EH (cell line): ENCODE results near the gene KIF7.
A peak's percentile ranks its signal among the peaks of the same experiment; 100 is the strongest.

ENCODE experiments used
- DNase-seq: peaks from one replicate; pipeline ENCODE4 v3.0.0-alpha.2; 2015; ENCODE audit warnings: low read depth

The KIF7 gene

GRCh38 chr15:89670971-89671560 lies 15.8 kb upstream of the KIF7 start:
- no peak for DNase-seq

- DNase-seq = no peak
These were observed 14.7 kb upstream of the KIF7 start for GRCh38 chr15:89669941-89670340.

DNA sequence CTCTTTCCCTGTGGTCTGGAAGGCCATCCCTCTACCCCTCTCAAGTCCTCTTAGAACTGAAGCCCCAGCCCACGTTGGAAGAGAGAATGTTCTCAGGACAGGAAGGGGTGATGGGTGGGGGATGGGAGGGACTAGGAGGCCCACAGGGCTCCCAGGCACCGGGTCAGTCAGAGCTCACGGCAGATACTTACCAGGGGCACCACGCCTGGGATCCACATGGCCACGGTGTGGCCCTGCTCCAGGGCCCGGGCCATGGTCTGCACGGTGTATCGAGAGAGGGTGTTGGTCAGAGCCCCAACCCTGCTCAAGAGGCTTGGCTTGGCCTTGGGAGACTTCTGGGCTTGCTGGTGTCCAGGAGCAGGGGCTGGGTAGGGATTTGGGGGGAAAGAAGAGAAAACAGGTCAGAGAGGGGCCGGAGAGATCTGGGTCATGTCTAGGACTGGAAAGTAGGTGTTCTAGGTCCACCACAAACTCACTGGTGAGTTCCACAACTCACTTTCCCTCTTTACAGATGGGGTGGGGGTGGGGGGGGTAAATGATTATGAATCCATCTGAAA lies 14.1 kb upstream of the KIF7 start:
- DNase-seq = no peak

DNA sequence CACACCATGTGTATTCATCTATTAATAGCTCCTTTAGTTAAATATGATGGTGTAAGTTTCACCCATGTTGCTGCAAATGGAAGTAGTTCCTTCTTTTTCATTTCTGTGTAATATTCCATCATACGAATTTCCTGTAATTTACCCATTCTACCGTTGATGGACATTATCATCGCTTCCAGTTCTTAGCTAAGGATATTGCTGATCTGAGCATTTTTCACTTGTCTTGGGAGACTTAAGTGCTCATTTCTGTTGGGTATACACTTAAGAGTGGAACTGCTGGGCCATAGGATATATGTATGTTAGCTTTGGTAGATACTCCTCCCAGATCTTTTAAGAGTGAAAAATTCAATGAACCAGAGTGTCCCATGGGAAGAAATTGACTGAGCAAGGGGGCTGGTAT lies 12.9 kb upstream of the KIF7 start:
- no peak for DNase-seq

DNA sequence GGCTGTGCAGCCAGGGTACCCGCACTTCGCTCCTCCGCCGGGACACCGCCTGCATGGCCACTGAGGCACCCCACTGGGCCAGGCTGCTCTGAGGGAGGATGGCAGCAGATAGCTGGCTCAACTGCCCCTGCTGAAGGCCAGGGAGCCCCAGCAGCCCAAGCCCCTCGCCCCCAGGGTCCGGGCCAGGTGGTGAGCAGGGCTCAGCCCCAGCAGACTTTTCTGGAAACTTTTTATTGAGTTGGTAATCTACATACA lies 12.4 kb upstream of the KIF7 start:
- no peak for DNase-seq

DNA sequence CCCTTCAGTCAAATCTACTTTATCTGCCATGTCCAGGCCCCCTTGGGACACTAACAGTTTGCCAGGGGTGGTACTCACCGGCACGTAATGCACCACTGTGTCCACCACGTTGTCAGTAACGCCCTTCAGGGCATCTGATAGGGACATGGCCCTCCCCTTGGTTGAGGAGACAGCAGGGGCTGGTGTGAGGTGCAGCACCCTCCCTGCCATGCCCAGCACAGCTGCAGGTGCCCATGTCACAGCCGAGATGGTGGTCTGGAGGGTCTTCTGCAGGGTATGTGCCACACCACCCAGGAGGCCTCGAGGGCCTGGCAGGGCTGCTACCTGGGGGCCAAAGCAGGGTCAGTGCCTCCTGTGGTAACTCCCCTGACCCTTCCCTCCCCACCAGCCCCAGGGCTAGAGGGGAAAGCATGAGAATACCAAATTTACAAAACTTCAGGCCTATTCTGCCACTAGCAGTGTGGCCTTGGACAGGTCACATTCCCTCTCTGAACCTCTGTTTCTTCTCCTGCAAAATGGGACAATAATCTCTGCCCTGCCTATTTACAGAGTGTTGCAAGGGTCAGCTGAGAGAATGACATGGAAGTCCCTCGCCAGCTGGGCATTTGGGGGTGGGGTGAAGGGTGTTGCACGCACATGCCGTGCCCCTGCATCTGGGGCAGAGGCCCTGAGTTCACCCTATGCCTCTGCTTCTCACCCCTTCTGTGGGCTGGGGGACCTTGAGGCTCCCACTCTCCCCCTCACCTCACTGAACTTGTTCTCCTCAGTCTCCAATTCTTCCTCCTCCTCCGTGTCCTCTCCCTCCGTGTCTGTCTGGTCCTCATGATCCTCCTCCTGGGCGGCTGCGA lies 11.8 kb upstream of the KIF7 start:
- DNase-seq = no peak

GRCh38 chr15:89666184-89666857 lies 11.1 kb upstream of the KIF7 start:
- no peak for DNase-seq

GRCh38 chr15:89665449-89666181 lies 10.3 kb upstream of the KIF7 start:
- peak; percentile 72 for DNase-seq

DNA sequence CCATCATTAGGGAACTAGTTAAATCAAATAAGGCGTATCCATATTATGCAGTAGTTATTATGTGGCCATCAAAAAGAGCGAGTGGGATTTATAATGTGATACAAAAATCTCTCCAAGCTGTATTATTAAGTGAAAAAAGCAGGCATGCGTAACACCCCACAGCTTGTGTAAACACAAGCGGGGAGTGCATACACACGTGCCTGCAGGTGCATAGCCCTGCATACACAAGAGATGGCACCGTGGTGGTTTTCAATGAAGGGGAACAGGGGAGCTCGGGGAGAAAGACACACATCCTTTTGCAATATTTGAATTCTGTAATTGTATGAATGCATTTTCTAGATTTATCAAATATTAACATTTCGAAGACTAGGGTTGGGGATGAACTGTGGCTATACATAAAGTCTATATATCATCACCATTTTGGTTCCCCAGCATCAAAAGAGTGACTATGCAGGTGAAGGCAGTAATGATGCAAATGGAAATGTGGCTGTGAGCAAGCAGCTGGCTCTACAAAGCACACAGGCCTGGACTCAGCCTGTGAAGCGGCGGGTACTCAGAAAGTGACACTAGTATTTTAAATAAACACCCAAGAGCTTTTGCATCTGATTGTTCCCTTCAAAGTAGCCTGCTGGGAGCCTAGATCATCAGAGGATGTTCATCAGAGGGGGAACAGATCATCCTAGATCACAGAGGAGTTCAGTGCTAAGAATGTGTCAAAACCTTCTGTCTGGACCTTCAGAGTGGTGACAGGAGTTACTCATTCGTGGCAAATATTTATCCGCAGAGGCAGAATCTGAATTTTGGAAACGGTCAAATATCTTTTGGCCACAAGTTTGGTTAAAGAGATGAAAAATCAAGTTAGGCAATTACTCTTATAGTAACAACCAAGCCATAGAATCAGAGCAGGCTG lies 9.4 kb upstream of the KIF7 start:
- peak; percentile 10 for DNase-seq

GRCh38 chr15:89662893-89663626 lies 7.8 kb upstream of the KIF7 start:
- peak; percentile 98 for DNase-seq

- no peak for DNase-seq
These were observed 5.3 kb upstream of the KIF7 start for GRCh38 chr15:89660556-89660955.

DNA sequence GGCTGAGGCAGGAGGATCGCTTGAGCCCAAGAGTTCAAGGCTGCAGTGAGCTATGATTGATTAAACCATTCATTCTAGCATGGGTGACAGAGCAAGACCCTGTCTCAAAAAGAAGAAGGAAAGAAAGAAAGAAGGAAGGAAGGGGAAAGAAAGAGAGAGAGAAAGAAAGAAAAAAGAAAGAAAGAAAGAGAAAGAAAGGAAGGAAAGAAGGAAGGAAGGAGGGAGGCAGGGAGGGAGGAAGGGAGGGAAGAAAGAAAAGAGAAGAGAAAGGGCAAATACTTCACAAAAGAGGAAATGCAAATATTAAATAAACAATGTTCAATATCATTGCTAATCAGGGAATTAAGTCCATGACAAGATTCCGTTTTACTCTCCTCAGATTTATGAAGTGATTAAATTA lies 4.0 kb upstream of the KIF7 start:
- no peak for DNase-seq

DNA sequence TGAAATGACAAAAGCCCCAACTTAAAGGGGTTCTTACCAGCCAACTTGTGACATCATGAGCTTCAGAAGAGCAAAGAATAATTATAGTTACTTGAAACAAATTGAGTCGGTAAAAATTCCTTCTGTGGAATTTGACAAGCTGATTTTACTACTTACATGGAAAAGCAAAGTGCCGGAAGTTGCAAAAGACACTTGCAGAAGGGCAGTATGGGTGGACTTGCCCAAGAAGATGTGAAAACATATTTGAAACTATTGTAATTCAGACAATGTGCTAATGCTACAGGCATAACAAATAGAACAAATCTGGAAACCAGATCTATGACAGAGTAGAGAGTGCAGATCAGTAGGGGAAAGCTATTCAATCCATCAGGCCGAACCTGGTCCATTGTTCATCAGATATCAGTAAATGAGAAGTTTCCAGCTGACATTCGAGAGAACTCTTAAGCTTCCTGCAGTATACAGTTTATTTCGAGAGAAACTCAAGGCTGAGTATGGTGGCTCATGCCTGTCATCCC lies 2.5 kb upstream of the KIF7 start:
- DNase-seq = peak; percentile 31

DNA sequence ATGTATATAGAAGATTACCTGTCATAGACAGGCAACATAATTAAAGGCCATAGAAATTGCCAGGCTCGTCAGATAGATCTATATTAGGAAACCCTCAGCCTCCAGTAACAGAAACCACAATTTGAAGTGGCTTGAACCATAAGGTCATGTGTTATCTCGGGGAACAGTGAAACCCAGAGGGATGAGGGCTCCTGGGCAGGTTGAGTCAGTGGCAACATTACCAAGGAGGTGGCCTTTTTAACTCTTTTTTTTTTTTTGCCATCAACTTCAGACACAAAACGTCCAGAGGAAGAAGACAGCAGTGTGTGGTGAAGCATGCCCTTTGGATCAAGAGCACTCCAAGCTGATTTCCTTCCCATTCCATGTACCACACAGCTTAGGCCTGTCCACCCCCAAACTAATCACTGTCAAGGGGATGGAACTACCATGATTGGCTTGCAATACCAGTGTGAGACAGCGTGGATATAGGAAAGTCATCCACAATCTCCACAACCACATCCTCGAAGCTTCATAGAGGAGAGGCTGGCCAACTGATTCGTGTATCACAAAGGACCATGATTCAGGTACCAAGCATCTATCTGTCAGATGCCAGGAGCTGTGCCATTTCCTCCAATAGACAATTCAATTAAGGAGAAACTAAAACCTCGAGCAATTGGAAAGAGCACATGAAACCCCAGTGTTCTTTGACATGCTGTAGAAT lies 999 bp upstream of the KIF7 start:
- peak; percentile 45 for DNase-seq

DNA sequence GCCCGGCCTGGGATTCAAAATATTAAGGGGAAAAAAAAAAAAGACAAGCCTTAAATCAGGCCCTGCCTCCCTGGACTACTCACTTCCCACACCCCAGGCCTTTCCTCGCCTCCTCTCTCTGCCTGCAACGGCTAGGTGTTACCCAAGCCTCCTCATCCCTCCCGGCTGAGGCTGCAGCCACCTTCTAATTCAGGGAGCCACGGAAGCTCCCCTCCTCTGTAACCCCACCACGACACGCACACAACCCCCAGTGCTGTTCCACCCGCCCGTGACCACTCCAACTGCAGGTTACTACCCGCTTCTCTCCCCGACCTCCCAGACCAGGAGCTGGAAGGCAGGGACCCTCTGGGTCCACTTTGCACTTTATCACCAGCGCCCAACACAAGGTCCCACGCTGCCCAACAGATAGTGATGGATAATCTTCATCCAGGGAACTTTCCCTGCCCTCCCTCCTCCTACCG lies 936 bp downstream of the KIF7 start:
- peak; percentile 86 for DNase-seq

- DNase-seq = no peak
These were observed 1.7 kb downstream of the KIF7 start for GRCh38 chr15:89653578-89653977.

- no peak for DNase-seq
These were observed 2.6 kb downstream of the KIF7 start for GRCh38 chr15:89652666-89653065.

GRCh38 chr15:89652131-89652530 lies 3.1 kb downstream of the KIF7 start:
- DNase-seq = no peak

- DNase-seq = no peak
These were observed 5.6 kb downstream of the KIF7 start for GRCh38 chr15:89649716-89650115.
